NOMO-1 treated with DMSO at 0.1 percent for 48 hours (cell line): ENCODE results near the gene FRMD8.

ENCODE experiments used
- DNase-seq: peaks from one replicate; lab custom pipeline; 2025; ENCODE audit not compliant: unreplicated experiment; lab: John Stamatoyannopoulos, UW

The FRMD8 gene

DNA sequence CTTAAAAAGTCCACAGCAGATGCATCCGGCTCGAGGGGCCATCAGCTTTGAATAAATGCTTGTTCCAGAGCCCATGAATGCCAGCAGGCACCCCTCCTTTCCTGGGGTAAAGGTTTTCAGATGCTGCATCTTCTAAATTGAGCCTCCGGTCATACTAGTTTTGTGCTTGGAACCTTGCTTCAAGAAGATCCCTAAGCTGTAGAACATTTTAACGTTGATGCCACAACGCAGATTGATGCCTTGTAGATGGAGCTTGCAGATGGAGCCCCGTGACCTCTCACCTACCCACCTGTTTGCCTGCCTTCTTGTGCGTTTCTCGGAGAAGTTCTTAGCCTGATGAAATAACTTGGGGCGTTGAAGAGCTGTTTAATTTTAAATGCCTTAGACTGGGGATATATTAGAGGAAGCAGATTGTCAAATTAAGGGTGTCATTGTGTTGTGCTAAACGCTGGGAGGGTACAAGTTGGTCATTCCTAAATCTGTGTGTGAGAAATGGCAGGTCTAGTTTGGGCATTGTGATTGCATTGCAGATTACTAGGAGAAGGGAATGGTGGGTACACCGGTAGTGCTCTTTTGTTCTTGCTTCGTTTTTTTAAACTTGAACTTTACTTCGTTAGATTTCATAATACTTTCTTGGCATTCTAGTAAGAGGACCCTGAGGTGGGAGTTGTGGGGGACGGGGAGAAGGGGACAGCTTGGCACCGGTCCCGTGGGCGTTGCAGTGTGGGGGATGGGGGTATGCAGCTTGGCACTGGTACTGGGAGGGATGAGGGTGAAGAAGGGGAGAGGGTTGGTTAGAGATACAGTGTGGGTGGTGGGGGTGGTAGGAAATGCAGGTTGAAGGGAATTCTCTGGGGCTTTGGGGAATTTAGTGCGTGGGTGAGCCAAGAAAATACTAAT, 38.0 kb downstream of the FRMD8 start:
- peak; percentile 44 for DNase-seq

- DNase-seq, result peak; percentile 86
Observed at GRCh38 chr11:65425105-65425970, 38.9 kb downstream of the FRMD8 start.

GRCh38 chr11:65425971-65426838, 39.8 kb downstream of the FRMD8 start:
- DNase-seq, result peak; percentile 99

GRCh38 chr11:65426839-65427690, 40.6 kb downstream of the FRMD8 start:
- DNase-seq, result no peak

DNA sequence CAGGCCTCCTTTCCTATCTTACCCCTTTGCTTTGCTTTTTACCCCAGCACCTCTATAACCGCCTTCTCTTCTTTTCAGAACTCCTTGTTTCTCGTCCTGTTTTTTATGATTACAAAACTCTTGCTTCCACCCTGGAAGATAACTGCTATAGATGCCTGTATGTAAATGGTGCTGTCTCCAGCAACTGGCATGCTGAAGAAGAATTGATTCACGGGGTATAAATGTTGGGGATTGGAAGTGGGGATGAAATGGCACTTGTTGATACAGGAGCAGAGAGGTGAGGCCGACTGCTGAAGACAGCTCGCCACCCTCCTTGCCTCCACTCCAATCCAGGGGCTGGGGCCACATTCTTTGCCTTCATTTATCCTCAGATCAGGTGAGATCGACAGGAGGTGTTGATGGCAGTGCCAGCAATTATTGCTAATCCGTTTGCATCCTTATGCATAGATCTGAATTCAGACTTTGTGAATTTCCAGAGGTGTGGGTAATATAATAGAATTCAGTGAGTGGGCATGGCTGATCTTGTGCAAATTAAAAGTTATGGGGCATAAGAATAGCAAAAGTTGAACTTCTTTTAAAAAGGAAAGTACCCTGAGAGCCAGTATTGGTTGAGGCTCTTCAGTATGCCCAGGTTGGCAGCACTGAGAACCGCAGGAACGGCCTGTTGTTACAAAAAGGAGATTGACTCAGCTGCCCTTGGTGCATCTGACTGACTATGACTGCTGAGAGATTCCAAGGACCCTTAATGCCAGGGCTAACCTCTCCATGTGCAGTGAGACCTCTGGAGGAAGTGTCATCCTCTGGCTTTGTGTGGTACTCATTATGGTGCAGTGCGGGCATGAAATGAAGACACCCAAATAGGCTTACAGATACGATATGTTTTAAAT, 41.5 kb downstream of the FRMD8 start:
- no peak for DNase-seq

DNA sequence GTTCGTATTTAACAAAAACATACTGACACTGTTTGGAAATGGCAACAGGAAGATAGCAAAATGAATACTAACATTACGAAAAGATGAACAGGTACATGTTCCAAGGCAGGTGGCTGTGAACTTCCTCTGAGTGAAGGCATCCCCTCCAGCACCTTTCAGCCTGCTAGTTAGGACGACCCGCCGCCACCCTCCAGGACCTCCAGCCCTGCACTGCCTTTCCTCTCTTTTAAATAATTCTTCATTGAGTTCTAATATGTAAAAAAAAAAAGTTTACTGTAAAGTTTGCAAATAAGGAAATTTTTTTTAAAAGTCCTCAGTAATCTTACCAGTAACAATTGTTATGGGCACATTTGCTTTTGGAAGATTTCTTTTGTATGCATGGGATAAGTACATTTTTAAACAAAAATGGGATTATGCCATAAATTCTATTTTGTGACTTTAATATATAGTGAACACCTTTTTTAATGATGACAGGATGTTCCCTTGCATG, 42.2 kb downstream of the FRMD8 start:
- DNase-seq, result no peak

DNA sequence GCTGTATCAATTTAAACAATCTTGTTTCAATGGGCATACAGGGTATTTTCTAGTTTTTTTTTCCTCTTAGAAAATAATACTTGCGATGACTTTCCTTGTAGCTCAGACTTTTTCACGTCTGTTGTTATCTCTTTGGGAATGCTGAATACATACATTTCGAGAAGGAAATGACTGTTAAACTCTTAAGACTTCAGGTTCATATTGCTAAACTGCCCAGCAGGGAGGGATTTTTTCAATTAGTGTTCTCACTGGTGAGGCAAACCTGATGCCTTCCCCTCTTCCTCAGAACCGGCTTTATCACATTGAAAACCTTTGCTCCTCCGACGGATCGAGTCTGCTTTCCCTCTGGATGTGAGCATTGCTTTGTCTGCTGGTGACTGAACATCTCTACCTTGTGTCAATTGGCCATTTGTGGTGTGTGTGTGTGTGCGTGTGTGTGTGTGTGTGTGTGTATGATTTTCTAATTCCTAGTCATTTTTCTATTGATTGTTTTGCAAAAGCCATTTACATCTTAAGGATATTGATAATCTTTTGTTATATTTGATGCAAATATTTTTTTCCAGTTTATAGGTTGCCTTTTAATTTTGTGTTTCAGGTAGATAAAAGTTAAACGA, 42.7 kb downstream of the FRMD8 start:
- peak; percentile 23 for DNase-seq

- DNase-seq, result peak; percentile 55
Observed at GRCh38 chr11:65429724-65430405, 43.4 kb downstream of the FRMD8 start.

GRCh38 chr11:65430406-65431217, 44.2 kb downstream of the FRMD8 start:
- DNase-seq, result peak; percentile 25

DNA sequence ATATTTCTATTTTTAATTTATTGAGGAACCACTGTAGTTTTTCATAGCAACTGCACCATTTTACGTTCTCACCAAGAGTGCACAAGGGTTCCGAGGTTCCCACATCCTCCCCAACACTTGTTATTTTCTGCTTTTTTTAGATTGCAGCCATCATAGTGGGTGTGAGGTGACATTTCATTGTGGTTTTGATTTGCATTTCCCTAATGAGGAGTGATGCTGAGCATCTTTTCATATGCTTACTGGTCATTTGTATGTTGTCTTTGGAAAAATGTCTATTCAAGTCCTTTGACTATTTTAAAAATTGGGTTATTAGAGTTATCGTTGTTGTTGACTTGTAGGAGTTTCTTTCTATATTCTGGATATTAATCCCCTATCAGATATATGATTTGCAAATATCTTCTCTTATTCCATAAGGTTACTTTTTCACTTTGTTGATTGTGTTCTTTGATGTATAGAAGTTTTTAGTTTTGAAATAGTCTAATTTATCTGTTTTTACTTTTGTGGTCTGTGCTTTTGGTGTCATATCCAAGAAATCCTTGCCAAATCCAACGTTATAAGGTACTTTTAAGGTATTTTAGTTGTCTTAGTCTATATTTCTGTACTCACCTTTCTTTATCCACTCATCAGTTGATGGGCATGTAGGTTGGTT, 45.1 kb downstream of the FRMD8 start:
- DNase-seq, result peak; percentile 41

- DNase-seq, result no peak
Observed at GRCh38 chr11:65432100-65432650, 45.7 kb downstream of the FRMD8 start.

GRCh38 chr11:65432686-65433582, 46.5 kb downstream of the FRMD8 start:
- DNase-seq, result peak; percentile 59

- no peak for DNase-seq
Observed at GRCh38 chr11:65433657-65434056, 47.2 kb downstream of the FRMD8 start.

DNA sequence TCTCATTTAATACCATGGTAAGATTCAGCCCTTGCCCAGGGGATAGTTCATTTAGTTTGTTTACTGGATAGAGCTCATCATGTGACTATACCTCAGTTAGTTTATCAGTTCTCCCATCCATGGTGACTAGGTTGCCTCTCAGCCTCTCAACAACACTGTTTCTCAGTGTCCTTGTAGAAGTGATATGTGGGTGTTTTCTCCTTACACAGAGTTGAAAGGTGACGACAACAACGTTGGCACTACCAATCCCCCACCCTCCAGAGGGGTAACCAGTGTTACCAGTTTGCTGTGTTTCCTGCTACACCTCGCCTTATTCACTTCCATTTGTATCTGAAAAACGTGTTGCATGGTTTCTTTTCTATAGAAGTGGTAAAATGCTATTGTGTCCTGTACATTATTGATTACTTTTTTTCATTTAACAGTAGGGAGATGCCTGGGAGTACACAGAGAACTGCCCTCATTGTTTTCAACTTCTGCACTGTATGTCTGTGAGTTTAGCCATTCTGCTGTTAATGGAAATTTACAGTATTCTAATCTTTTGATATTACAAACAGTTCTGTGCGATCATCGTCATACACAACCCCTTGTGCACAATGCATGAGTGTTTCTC, 47.7 kb downstream of the FRMD8 start:
- DNase-seq, result no peak
